Right lobe of liver (tissue), 6 donors: Measurements from ENCODE around the gene TCN1. TPM values are rescaled to one million over a fixed set of nuclear protein-coding genes. Genes with fewer than 3 reads are reported as not detected.
"Not testable (repeated sequence)": the region's sequence is repeated elsewhere in the genome, so short reads cannot be mapped to it uniquely, and the experiment has no call there.

ENCODE experiments used
- ATAC-seq, 4 donors: fragments of 200-7000 bp; cut with Tn5 transposase; one replicate each; pipeline ENCODE4 v1.9.1; 2020; ENCODE audit warnings: mild to moderate bottlenecking in 4 of 4, moderate library complexity in 4 of 4
- DNase-seq, 3 donors: peaks; one replicate each; pipeline ENCODE4 v3.0.0-alpha.2; 2020
- H3K27ac ChIP-seq, 3 donors: fragments of 200-600 bp; one replicate each; pipeline ENCODE4 v1.8.0; 2022
- H3K27me3 ChIP-seq, 2 donors: fragments of 200-600 bp; one replicate each; pipeline ENCODE4 v1.8.0; 2022
- H3K36me3 ChIP-seq, 4 donors: fragments of 200-600 bp; sonication (generic) in 1 of 4; one replicate each; pipeline versions ENCODE4 v1.5.1 to v1.8.0; 2017 to 2022; ENCODE audit warnings: control low read depth in 1 of 4
- H3K4me1 ChIP-seq, 4 donors: fragments of 200-600 bp; sonication (generic) in 1 of 4; one replicate each; pipeline versions ENCODE4 v1.5.1 to v1.8.0; 2017 to 2022; ENCODE audit warnings: control low read depth in 1 of 4
- H3K4me3 ChIP-seq, 3 donors: fragments of 200-600 bp; one replicate each; pipeline ENCODE4 v1.8.0; 2022
- H3K9me3 ChIP-seq, 4 donors: fragments of 200-600 bp; sonication (generic) in 1 of 4; one replicate each; pipeline versions ENCODE4 v1.5.1 to v1.8.0; 2017 to 2022; ENCODE audit warnings: control low read depth in 1 of 4
- CTCF ChIP-seq, 4 donors: fragments of 200-600 bp in 3 of 4; fragments of 450-650 bp in 1 of 4; IDR thresholded peaks; one replicate each; pipeline versions ENCODE4 v1.5.1 to v1.8.0; 2016 to 2022; ENCODE audit warnings: antibody characterized with exemption in 4 of 4, mild to moderate bottlenecking in 2 of 4
- POLR2A ChIP-seq: fragments of 450-650 bp; IDR thresholded peaks from one replicate; pipeline ENCODE4 v1.6.1; 2017; ENCODE audit warnings: antibody characterized with exemption, mild to moderate bottlenecking
- WGBS: methylation state at CpG from one replicate; pipeline ENCODE4 v1.1.6; 2018; ENCODE audit warnings: low coverage, low lambda C conversion rate; ENCODE audit not compliant: insufficient coverage; ENCODE audit errors: missing lambda C conversion rate; 5-methylcytosine and 5-hydroxymethylcytosine counted together
- intact Hi-C, 2 donors: fragments of 100-400 bp; cut with DNase I; formaldehyde crosslinking; loops; one replicate each; pipeline versions ENCODE4 v1.11.2 to v1.14.1; 2022
- total RNA-seq, 6 experiments: library from RNA; depleted of rRNA in 2 of 6; stranded (reverse); fragments of >200 nt in 2 of 6; fragmentation: NEBNext Ultra II Directional in 3 of 6; extraction: Animal tissue kit (Norgen Biotek cat#: 25700) in 3 of 6; gene quantifications; one replicate each; pipeline versions ENCODE4 v1.1.0 to v1.2.4, GENCODE V29; 2016 to 2023
- donor health status: DM: no; HTN: yes; CAD: no.
- donor health status: DM: no; HTN: no; CAD: no.
- donor health status: DM: no; HTN: no; CAD: no.
- donor health status: DM: no; HTN: yes; CAD: no.
- donor health status: DM: no; HTN: yes; CAD: no.

Gene TCN1
- total RNA-seq, 6 experiments from 2014 or later, result 0.55 to 0.62 TPM; not detected in 4

GRCh38 chr11:59898650-59899049, 32.4 kb upstream of the TCN1 start:
- Histone ChIP-seq H3K36me3 (no peaks in the 10 kb centered on the region), H3K4me3 (no peak overlapping the region), H3K4me1 (no peaks in the 10 kb centered on the region), H3K27me3 (no peaks in the 10 kb centered on the region), H3K9me3 (no peaks in the 10 kb centered on the region), H3K27ac (no peak overlapping the region)
- ATAC-seq (no peak), DNase-seq (no peak)
- intact Hi-C loops, result no loop called here
- 76% methylated on average over 6 of the region's 7 CpGs for WGBS
- TF ChIP-seq POLR2A, result no peak

- intact Hi-C loops, result no loop called here
Measured at GRCh38 chr11:59898046-59898445, 31.8 kb upstream of the TCN1 start.

GRCh38 chr11:59894616-59895015, 28.3 kb upstream of the TCN1 start:
- intact Hi-C loops, result no loop called here
- ATAC-seq (no peak), DNase-seq (no peak)
- no peaks in the 10 kb centered on the region for H3K4me1 ChIP-seq
- 64% methylated on average over 1 of the region's 1 CpG for WGBS
- no peaks in the 10 kb centered on the region for H3K36me3 ChIP-seq
- no peak overlapping the region for H3K4me3 ChIP-seq
- no peak overlapping the region for H3K27ac ChIP-seq
- TF ChIP-seq CTCF (IDR thresholded peaks at IDR 0.05), result no peak
- no peak for TF ChIP-seq POLR2A
- no peaks in the 10 kb centered on the region for H3K27me3 ChIP-seq
- no peaks in the 10 kb centered on the region for H3K9me3 ChIP-seq

More at GRCh38 chr11:59898046-59898445, 31.8 kb upstream of the TCN1 start:
- no peaks in the 10 kb centered on the region for H3K4me1 ChIP-seq
- DNase-seq (no peak), ATAC-seq (no peak)
- WGBS, result 92% methylated on average over 22 of the region's 31 CpGs
- H3K36me3 ChIP-seq, result no peaks in the 10 kb centered on the region
- TF ChIP-seq POLR2A (no peak), CTCF (IDR thresholded peaks at IDR 0.05) (no peak)
- H3K27me3 ChIP-seq, result no peaks in the 10 kb centered on the region
- H3K27ac ChIP-seq, result no peak overlapping the region
- no peaks in the 10 kb centered on the region for H3K9me3 ChIP-seq
- no peak overlapping the region for H3K4me3 ChIP-seq

GRCh38 chr11:59891781-59892181, 25.5 kb upstream of the TCN1 start:
- ATAC-seq (no peak), DNase-seq (no peak)
- Histone ChIP-seq H3K27ac (no peak overlapping the region), H3K4me3 (no peak overlapping the region), H3K27me3 (no peaks in the 10 kb centered on the region), H3K36me3 (no peaks in the 10 kb centered on the region), H3K4me1 (no peaks in the 10 kb centered on the region), H3K9me3 (no peaks in the 10 kb centered on the region)
- WGBS, result no CpG with 5 or more reads among the region's 4 CpGs
- TF ChIP-seq POLR2A (no peak), CTCF (IDR thresholded peaks at IDR 0.05) (no peak)
- intact Hi-C loops, result no loop called here

- H3K36me3 ChIP-seq, DNase-seq, H3K4me1 ChIP-seq, H3K27me3 ChIP-seq, H3K4me3 ChIP-seq, H3K27ac ChIP-seq, H3K9me3 ChIP-seq, intact Hi-C loops, ATAC-seq: not testable (repeated sequence)
Measured at GRCh38 chr11:59887156-59887555, 20.9 kb upstream of the TCN1 start.

- Histone ChIP-seq H3K27me3 (no peaks in the 10 kb centered on the region), H3K36me3 (no peaks in the 10 kb centered on the region), H3K4me1 (no peaks in the 10 kb centered on the region), H3K27ac (no peak overlapping the region), H3K9me3 (no peaks in the 10 kb centered on the region), H3K4me3 (no peak overlapping the region)
- ATAC-seq (no peak), DNase-seq (no peak)
- intact Hi-C loops, result no loop called here
- no peak for TF ChIP-seq CTCF (IDR thresholded peaks at IDR 0.05)
- no peak for TF ChIP-seq POLR2A
- 67% methylated on average over 1 of the region's 1 CpG for WGBS
Measured at GRCh38 chr11:59883597-59883996, 17.3 kb upstream of the TCN1 start.
